ENCODE data around the gene KCNA10.

KCNA10 gene

GRCh38 chr1:110472546-110472945 lies 46.4 kb downstream of the KCNA10 start:
- Mint-ChIP-seq H3K36me3 (no peaks in the 10 kb centered on the region), H3K27me3 (peaks cover 12% of the 10 kb centered on the region), H3K4me1 (no peaks in the 10 kb centered on the region), H3K4me3 (no peak overlapping the region), H3K27ac (no peak overlapping the region), H3K9me3 (no peaks in the 10 kb centered on the region)
- DNase-seq (ENCODE audit: low spot score in 2 of 2) (no peak), ATAC-seq (ENCODE audit: low read depth) (no peak)

- DNase-seq (ENCODE audit: low spot score in 2 of 2): no peak
- H3K9me3 Mint-ChIP-seq: no peaks in the 10 kb centered on the region
- peaks cover 7% of the 10 kb centered on the region for H3K27me3 Mint-ChIP-seq
- H3K4me3 Mint-ChIP-seq: no peak overlapping the region
- no peak overlapping the region for H3K27ac Mint-ChIP-seq
- no peaks in the 10 kb centered on the region for H3K4me1 Mint-ChIP-seq
- ATAC-seq (ENCODE audit: low read depth): no peak
- H3K36me3 Mint-ChIP-seq: no peaks in the 10 kb centered on the region
These were observed 47.8 kb downstream of the KCNA10 start for GRCh38 chr1:110471131-110471530.
